Measurements from ENCODE around the gene LRRC42. TPM values are rescaled to one million over a fixed set of nuclear protein-coding genes. Genes with fewer than 3 reads are reported as not detected.

Gene LRRC42
- total and polyA plus RNA-seq, 4 donors = 7.7 to 17.8 (median 17.0) TPM

DNA sequence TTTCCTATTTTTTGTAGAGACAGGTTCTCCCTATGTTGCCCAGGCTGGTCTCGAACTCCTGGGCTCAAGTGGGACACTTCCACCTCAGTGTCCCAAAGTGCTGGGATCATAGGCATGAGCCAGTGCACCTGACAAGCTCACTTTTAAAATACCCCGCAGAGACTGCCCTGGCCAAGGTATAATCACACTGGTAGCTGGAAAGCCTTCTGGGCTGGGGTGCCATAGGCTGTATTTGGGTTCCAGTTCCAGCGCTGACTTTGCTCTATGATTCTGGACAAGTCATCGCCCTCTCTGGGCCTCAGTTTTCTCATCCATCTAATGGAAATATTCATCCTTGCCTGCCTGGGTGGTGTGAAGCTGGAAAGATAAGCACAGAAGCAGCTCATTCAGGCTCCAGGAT is 61.5 kb downstream of the LRRC42 start:
- no peak overlapping the region for H3K4me3 ChIP-seq
- no peaks in the 10 kb centered on the region for H3K36me3 ChIP-seq (ENCODE audit: control insufficient read depth in 4 of 4, insufficient read depth in 4 of 4, low read length in 4 of 4)
- ATAC-seq (ENCODE audit: insufficient read depth, low FRiP score) (no peak), DNase-seq (no peak)
- no peaks in the 10 kb centered on the region for H3K9me3 ChIP-seq (ENCODE audit: control insufficient read depth in 4 of 4, insufficient read depth in 3 of 4, low read length in 3 of 4)
- H3K4me1 ChIP-seq (ENCODE audit: control insufficient read depth in 5 of 5, insufficient read depth in 5 of 5, low read length in 5 of 5) = peaks cover 0 to 2% (median 0%) of the 10 kb centered on the region in 5 donors
- 89 to 90% methylated on average over 4 of the region's 4 CpGs for WGBS, 2 donors
- TF ChIP-seq, protein P1, sequence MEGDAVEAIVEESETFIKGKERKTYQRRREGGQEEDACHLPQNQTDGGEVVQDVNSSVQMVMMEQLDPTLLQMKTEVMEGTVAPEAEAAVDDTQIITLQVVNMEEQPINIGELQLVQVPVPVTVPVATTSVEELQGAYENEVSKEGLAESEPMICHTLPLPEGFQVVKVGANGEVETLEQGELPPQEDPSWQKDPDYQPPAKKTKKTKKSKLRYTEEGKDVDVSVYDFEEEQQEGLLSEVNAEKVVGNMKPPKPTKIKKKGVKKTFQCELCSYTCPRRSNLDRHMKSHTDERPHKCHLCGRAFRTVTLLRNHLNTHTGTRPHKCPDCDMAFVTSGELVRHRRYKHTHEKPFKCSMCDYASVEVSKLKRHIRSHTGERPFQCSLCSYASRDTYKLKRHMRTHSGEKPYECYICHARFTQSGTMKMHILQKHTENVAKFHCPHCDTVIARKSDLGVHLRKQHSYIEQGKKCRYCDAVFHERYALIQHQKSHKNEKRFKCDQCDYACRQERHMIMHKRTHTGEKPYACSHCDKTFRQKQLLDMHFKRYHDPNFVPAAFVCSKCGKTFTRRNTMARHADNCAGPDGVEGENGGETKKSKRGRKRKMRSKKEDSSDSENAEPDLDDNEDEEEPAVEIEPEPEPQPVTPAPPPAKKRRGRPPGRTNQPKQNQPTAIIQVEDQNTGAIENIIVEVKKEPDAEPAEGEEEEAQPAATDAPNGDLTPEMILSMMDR (IDR thresholded peaks at IDR 0.05; ENCODE audit: control extremely low read depth, extremely low read depth) = no peak
- H3K27ac ChIP-seq (ENCODE audit: low read depth in 1 of 2, low read length in 1 of 2) = no peak overlapping the region
- no peaks in the 10 kb centered on the region for H3K27me3 ChIP-seq (ENCODE audit: control insufficient read depth in 3 of 3, insufficient read depth in 3 of 3, low read length in 2 of 3)
- no peak overlapping the region for H3K9ac ChIP-seq (ENCODE audit: insufficient read depth in 1 of 2, low read length in 2 of 2)

GRCh38 chr1:54008876-54009275 is 62.7 kb downstream of the LRRC42 start:
- H3K36me3 ChIP-seq (ENCODE audit: control insufficient read depth in 4 of 4, insufficient read depth in 4 of 4, low read length in 4 of 4) = no peaks in the 10 kb centered on the region
- H3K9ac ChIP-seq (ENCODE audit: insufficient read depth in 1 of 2, low read length in 2 of 2) = no peak overlapping the region
- no peaks in the 10 kb centered on the region for H3K9me3 ChIP-seq (ENCODE audit: control insufficient read depth in 4 of 4, insufficient read depth in 3 of 4, low read length in 3 of 4)
- ATAC-seq (ENCODE audit: insufficient read depth, low FRiP score) (no peak), DNase-seq (peak; percentile 6 to 32 (median 19))
- no peaks in the 10 kb centered on the region for H3K4me1 ChIP-seq (ENCODE audit: control insufficient read depth in 5 of 5, insufficient read depth in 5 of 5, low read length in 5 of 5)
- peaks cover 0 to 2% (median 0%) of the 10 kb centered on the region in 3 donors for H3K27me3 ChIP-seq (ENCODE audit: control insufficient read depth in 3 of 3, insufficient read depth in 3 of 3, low read length in 2 of 3)
- TF ChIP-seq, protein P1 (IDR thresholded peaks at IDR 0.05; ENCODE audit: control extremely low read depth, extremely low read depth) = no peak
- H3K4me3 ChIP-seq = no peak overlapping the region
- no peak overlapping the region for H3K27ac ChIP-seq (ENCODE audit: low read depth in 1 of 2, low read length in 1 of 2)
- 69 to 77% methylated on average over 13 of the region's 13 CpGs for WGBS, 2 donors

DNA sequence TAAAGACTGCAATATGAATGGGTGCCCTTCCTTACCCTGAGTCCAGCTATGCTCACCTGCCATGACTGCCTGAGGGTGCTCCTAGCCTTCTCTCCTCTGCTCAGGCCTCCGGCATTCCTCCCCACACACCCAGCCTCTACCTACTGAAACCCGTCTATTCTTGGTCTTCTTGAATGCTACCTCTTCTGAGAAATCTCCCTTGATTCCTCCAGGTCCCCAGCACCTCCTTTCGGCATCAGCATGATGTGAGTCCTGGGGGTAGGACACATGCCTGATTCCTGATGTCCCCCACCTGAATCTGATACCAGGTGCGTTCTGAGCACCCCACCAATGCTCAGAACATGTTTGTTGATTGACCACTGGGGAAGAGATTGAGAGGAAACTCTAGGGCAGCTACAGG is 63.3 kb downstream of the LRRC42 start:
- no peak for ATAC-seq (ENCODE audit: insufficient read depth, low FRiP score)
- H3K27me3 ChIP-seq (ENCODE audit: control insufficient read depth in 3 of 3, insufficient read depth in 3 of 3, low read length in 2 of 3) = peaks cover 0 to 2% (median 0%) of the 10 kb centered on the region in 3 donors
- 89 to 93% methylated on average over 4 of the region's 4 CpGs for WGBS, 2 donors
- no peak for DNase-seq
- no peak overlapping the region for H3K4me3 ChIP-seq
- H3K36me3 ChIP-seq (ENCODE audit: control insufficient read depth in 4 of 4, insufficient read depth in 4 of 4, low read length in 4 of 4) = no peaks in the 10 kb centered on the region
- H3K9me3 ChIP-seq (ENCODE audit: control insufficient read depth in 4 of 4, insufficient read depth in 3 of 4, low read length in 3 of 4) = no peaks in the 10 kb centered on the region
- TF ChIP-seq, protein P1 (IDR thresholded peaks at IDR 0.05; ENCODE audit: control extremely low read depth, extremely low read depth) = no peak
- no peak overlapping the region for H3K9ac ChIP-seq (ENCODE audit: insufficient read depth in 1 of 2, low read length in 2 of 2)
- H3K27ac ChIP-seq (ENCODE audit: low read depth in 1 of 2, low read length in 1 of 2) = no peak overlapping the region
- no peaks in the 10 kb centered on the region for H3K4me1 ChIP-seq (ENCODE audit: control insufficient read depth in 5 of 5, insufficient read depth in 5 of 5, low read length in 5 of 5)
